HG02973 (cell line): ENCODE measurements around the gene EXOC2.
"Not testable (repeated sequence)": the region's sequence is repeated elsewhere in the genome, so short reads cannot be mapped to it uniquely, and the experiment has no call there.

Experiments used
- ATAC-seq: cut with Tn5 transposase; IDR thresholded peaks from one replicate; pipeline ENCODE4 v1.9.1; 2021; ENCODE audit warnings: moderate library complexity; ENCODE audit not compliant: unreplicated experiment

EXOC2 gene

GRCh38 chr6:593139-593906, 99.6 kb downstream of the EXOC2 start:
- ATAC-seq = no peak

DNA sequence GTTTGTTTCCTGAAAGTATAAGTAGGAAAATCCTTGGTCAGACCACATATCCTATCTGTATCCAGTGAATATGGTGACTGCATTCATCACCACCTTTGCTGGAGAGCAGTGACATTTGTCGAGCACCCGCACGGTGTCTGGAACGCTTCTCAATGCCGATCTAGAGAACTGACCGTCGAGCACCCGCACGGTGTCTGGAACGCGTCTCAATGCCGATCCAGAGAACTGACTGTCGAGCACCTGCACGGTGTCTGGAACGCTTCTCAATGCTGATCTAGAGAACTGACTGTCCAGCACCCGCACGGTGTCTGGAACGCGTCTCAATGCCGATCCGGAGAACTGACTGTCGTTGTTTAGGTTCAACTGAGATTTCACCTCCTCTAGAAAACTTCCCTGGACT, 103.8 kb downstream of the EXOC2 start:
- no peak for ATAC-seq

DNA sequence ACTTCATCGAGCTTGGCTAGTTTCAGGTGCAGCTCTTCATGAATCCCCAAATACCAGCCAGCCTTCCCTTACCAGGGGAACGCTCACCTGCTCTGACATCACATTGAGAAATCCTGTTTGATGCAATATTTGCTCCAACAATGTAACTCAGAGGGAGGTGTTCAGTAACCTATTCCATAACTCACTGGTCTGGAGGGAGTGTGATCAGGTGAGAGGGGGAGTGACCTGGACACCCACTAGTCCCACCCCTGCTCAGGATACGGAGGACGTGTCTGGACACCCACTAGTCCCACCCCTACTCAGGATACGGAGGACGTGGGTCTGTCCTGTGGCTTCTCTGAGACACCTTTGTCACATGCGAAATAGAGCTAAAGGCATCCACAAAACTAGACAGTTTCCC, 106.4 kb downstream of the EXOC2 start:
- ATAC-seq = no peak

GRCh38 chr6:583635-584034, 109.3 kb downstream of the EXOC2 start:
- ATAC-seq = no peak

- no peak for ATAC-seq
Measured at GRCh38 chr6:583116-583515, 109.8 kb downstream of the EXOC2 start.

DNA sequence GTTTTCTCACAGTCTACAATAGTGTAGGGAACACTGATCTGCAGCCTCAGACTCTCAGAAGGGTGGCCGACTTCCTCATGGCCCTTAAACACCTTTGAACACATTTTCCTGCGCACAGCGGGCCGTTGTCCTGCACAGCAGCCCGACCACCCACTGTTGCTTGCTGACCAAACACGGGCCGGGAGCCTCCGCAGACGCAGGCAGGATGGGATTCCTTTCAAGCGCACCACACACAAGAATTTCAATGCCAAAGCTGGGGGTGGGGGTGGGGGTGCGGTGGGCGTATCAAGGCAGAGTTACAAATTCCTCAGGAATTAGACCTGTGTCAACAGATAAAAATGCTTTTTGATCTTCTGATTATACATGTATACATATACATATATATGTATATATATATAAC, 110.6 kb downstream of the EXOC2 start:
- ATAC-seq = no peak

DNA sequence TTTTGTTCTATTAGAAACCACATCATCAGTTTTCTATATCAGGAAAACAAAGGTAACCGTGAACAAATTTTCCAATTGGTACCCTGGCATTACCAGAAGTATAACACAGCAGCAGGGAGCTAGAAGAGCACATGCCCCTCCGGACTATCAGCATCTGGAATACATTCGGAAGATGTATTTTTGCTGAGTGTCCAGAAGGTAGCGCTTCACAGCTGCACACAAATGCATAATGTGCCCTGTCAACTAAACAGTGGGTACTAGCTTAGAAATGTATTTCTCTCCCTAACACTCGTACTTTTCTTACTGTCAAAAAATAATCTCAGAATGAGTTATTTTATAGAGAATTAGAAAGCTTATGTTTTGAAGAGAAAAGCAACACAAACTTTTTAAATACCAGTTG, 113.6 kb downstream of the EXOC2 start:
- ATAC-seq = no peak

GRCh38 chr6:572596-573265, 120.2 kb downstream of the EXOC2 start:
- no peak for ATAC-seq

DNA sequence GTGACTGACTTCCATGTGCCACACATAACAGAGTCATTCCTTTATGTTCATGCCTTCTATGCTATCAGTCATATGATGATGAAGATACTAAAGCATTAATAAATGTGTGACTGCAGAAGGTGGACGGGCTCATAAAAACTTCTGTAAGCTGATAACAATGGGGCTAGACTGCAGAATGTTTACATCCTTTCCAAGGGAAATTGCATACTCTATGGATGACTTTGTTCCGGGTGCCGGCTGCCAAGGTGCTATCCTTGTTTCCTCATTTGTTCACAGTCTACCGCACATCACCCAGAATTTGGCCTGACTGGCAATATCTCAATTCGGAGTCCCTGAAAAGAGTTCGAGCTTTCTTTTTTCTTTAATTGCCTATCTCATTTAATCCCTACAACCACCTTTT, 121.0 kb downstream of the EXOC2 start:
- no peak for ATAC-seq

GRCh38 chr6:570825-571224, 122.1 kb downstream of the EXOC2 start:
- no peak for ATAC-seq

GRCh38 chr6:568954-569523, 123.9 kb downstream of the EXOC2 start:
- ATAC-seq = no peak

DNA sequence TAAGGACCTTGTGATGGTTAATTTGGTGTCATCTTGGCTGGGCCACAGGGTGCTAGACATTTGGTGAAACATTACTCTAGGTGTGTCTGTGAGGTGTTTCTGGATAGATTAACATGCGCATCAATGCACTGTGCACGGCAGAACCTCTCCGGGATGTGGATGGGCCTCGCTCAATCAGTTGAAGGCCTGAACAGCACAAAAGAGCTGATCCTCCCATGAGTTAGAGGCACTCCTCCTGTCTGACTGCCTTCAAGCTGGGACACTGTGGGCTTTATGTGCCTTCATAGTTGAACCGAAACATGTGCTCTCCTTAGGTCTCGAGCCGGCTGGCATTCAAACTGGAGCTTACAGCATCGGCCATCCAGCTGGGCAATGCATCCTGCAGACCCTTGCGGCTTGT, 124.9 kb downstream of the EXOC2 start:
- no peak for ATAC-seq

DNA sequence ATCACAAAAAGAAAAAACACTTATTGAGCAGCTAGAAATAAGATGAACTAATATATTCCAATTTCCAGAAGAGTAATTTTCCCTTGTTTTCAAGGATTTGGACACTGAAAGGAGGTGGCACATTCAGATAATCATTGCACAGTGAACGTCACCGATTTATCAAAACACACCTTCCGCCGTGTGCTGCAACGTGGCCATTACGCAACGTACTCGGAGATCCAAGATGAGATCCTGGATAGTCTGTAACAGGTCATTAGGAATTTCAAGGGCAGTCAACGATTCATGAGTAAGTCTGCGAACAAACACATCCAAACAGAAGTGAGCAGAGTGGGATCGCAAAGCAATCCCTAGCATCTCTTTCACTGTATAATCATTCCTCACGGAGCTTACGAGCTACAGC, 129.1 kb downstream of the EXOC2 start:
- ATAC-seq = no peak

DNA sequence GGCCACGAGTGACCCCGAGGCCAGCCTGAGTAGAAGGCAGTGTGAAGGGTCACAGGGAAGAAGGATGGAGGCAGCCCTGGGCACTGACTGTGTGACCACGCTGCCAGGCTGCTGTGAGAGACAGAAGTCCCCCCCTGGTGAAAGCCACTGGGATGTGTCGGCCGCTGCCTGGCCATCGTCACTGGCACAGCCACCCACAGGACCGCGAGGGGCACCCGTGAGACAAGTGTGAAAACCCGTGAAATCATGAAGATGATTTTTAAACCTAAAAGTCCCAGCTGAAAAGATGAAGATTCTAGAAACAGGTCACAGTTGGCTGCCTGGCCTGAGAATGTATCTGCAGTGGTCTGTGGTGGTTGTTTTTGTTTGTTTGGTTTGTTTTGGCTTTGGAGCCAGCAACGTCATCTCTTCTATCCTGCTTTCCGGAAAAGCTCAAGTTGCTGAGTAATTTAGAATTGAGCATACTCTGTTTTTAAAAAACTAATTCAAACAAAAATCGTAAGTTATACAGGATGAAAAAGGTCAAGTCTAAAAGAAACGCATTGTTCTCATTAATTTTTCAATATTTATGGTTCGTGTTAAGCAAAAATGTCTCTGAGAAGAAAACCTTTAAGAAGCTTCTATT, 130.8 kb downstream of the EXOC2 start:
- no peak for ATAC-seq

GRCh38 chr6:561335-561734, 131.6 kb downstream of the EXOC2 start:
- ATAC-seq = not testable (repeated sequence)

DNA sequence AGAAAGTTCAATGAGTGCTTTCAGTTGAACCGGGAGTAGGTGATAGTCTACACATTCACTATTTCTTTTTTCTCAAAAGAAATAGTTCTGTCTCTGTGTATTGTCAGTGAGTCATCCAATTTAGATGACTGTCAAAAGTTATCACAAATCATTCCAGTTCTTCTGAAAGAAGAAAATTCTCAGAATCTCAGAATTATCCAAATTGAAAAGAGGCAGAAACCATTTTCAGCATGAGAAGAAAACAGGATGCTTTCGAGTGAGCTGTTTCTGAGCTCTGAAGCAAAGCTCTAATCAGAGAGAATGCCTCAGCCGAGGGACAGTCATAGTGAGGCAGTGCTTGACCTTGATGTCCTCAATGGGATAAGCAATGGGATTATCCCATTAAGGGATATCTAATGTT, 134.0 kb downstream of the EXOC2 start:
- ATAC-seq = no peak

DNA sequence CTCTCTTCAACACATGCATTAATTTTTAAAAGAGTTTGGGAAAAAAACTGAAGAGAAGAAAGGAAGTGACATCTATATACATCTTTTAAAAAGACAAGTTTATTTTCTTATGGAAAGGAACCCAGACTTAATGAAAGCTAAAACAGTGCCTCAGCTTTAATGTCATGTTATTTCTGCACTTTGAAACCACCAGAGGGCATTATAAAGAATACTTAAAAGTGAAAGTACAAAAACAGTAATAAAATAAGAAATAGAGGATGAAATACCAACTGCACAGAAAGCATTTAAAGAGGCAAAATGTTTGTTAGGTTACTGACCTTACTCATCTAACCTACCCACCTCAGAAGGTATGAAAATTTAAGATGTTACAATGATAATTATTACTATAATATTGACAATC, 134.8 kb downstream of the EXOC2 start:
- ATAC-seq = no peak

DNA sequence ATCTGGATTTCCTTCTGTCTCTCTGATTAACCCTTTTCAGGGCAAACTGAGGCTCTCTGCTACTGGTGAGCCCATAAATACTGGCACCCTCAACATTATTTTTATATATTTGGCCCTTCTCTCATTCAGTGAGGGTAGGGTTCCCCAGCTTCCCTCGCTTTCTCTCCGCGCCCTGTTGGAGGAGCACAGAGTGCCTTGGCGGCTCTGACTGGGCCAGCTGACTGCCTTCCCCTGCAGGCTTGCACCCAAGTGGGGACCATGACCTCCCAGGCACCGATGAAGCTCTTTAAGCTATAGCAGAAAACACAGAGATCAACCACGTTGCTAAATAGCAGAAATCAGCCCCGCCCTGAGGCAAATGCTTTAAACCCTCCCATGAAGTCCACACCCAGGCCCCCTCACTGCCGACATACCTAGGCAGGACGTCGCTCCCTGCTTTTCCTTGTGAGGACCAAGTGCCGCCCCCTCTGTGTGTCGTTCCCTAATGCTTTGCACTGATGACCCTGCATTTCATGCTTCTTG, 141.0 kb downstream of the EXOC2 start:
- no peak for ATAC-seq

GRCh38 chr6:551405-551804, 141.5 kb downstream of the EXOC2 start:
- no peak for ATAC-seq

DNA sequence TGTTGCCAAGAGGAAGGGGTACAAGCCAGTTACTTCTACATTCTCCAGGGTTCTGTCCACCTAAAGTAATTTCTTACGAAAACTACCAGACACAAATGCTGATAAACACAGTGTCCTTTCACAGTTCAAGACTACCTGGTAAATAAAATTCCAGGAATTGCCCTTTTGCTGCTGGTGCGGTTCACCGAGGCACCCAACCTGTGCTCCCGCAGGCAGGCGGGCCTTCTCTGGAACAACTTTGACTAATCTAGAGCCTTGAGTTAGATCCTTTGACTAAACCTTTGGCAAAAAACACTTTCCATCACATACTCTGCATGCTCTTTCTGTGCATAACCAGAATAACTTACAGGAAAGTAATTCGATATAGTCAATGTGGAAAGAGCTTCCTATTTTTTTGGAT, 143.0 kb downstream of the EXOC2 start:
- ATAC-seq = no peak

DNA sequence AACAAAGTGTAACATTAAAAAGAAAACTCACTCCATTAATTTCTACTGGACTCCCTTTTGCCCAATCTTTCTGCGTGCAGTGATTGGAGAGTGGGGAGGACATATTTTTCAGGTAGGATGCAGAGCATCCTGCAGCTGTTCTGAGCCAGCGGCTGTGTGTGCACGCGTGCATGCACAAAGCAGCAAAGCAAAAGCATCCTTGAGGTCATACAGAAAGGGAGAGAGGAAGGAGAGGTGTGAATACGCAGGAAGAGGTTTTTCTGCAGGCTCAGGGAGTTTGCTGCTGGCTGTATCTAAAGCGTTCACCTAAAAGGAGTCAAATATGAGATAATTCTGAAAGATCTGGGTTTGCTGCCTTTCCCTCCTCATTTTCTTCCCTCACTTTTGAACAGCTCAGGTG, 144.4 kb downstream of the EXOC2 start:
- ATAC-seq = no peak

- no peak for ATAC-seq
Measured at GRCh38 chr6:548091-548490, 144.8 kb downstream of the EXOC2 start.
